ENCODE results near the gene DNAJC11. TPM values are rescaled to one million over a fixed set of nuclear protein-coding genes. Genes with fewer than 3 reads are reported as not detected.

DNAJC11 gene
- total and polyA plus RNA-seq, 5 donors from 2014 or later, result 10.4 to 41.4 (median 16.3) TPM

DNA sequence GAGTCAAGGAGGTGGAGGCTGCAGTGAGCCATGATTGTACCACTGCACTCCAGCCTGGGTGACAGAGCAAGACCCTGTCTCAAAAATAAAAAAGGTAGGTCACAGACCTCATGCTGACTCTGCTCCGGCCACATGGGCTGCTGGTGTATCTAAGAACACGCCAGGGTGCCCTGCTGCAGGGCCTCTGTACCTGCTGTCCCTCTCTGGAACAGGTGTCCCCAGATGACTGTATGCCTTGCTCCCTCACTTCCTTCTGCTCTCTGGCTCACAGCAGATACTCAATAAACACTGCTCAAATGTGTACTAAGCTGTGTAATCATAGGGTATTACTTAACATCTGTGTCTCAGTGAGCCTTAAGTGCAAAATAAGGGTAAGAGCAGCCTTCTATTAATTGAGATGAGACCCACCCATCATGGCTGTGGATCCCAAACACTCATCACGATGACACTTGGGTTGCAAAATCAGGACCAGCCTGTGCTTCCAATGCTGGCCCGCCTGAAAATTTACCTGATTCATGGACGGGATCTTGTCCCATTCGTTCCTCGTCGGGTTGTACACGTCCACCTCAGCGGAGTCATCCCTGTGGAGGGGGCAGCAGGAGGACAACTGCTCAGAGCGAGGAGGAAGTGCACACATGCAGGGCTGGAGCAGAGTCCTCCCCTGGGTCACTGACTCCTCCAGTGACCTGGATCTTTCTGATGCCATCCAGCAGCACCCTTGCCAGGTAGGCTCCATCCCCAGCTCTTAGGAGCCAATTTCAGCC lies 106.5 kb downstream of the DNAJC11 start:
- no peak overlapping the region for H3K27ac ChIP-seq (ENCODE audit: insufficient read depth, low read length, poor library complexity, severe bottlenecking)
- Mint-ChIP-seq H3K27me3 (peaks cover 4% of the 10 kb centered on the region), H3K9me3 (no peaks in the 10 kb centered on the region), H3K4me3 (no peak overlapping the region), H3K4me1 (peaks cover 0 to 65% (median 20%) of the 10 kb centered on the region in 4 donors), H3K36me3 (peaks cover 21% of the 10 kb centered on the region), H3K27ac (peak overlapping the region in 1 of 3 donors; percentile 75)
- no peak overlapping the region for H3K4me3 ChIP-seq (ENCODE audit: low read depth, low read length)
- no peak for DNase-seq
- no peaks in the 10 kb centered on the region for H3K27me3 ChIP-seq (ENCODE audit: control insufficient read depth, insufficient read depth, low read length)
- peaks cover 54% of the 10 kb centered on the region for H3K4me1 ChIP-seq (ENCODE audit: control insufficient read depth, insufficient read depth, low read length, poor library complexity, severe bottlenecking)
- H3K36me3 ChIP-seq (ENCODE audit: control insufficient read depth, insufficient read depth, low read length), result peaks cover 73% of the 10 kb centered on the region
- no peak for ATAC-seq (ENCODE audit: low read depth in 2 of 2)
- H3K9me3 ChIP-seq (ENCODE audit: control insufficient read depth in 2 of 2, low read length in 2 of 2), result no peaks in the 10 kb centered on the region

- Mint-ChIP-seq H3K27me3 (peaks cover 4% of the 10 kb centered on the region), H3K4me1 (peaks cover 0 to 52% (median 14%) of the 10 kb centered on the region in 4 donors), H3K36me3 (peaks cover 21% of the 10 kb centered on the region), H3K9me3 (no peaks in the 10 kb centered on the region), H3K27ac (peak overlapping the region in 1 of 3 donors; percentile 20), H3K4me3 (no peak overlapping the region)
- Histone ChIP-seq H3K27me3 (ENCODE audit: control insufficient read depth, insufficient read depth, low read length) (no peaks in the 10 kb centered on the region), H3K4me1 (ENCODE audit: control insufficient read depth, insufficient read depth, low read length, poor library complexity, severe bottlenecking) (peaks cover 40% of the 10 kb centered on the region), H3K27ac (ENCODE audit: insufficient read depth, low read length, poor library complexity, severe bottlenecking) (no peak overlapping the region), H3K9me3 (ENCODE audit: control insufficient read depth in 2 of 2, low read length in 2 of 2) (no peaks in the 10 kb centered on the region), H3K4me3 (ENCODE audit: low read depth, low read length) (no peak overlapping the region), H3K36me3 (ENCODE audit: control insufficient read depth, insufficient read depth, low read length) (peaks cover 85% of the 10 kb centered on the region)
- no peak for DNase-seq
- no peak for ATAC-seq (ENCODE audit: low read depth in 2 of 2)
Measured at GRCh38 chr1:6593810-6594209, 107.8 kb downstream of the DNAJC11 start.

DNA sequence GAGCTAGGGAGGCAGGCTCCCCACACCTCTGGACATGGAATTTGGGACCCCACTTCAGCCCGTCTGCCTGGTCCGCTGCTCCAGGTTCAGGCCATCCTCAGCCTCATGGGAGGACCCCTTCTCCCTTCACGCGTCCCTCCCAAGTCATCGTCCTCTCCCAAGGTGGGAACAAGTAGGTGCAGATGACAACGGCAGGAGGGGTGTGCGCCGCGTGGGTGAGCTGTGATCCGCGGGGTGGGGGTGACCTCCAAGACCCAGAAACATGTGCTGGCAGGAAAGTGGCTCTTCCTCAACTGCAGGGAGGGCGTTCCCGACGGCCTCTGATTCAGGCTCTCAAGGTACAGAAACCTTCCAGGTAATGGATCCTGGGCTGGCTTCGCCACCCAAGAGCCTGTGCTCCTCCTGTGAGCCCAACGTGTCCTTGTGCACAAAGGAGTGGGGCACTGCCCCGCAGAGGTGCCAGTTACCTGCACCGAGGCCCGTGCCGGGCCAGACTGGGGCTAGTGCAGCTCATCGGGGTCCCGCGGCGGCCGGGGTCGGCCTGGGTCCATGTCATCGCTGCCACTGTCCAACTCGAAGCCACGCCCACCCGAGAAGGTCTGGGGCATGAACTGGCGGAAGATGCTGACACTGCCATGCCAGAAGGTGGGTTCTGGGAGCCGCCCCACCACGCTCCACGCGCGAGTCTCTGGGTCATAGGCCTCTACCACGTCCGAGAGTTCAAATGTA lies 108.6 kb downstream of the DNAJC11 start:
- no peak overlapping the region for H3K4me3 ChIP-seq (ENCODE audit: low read depth, low read length)
- Mint-ChIP-seq H3K27ac (no peak overlapping the region), H3K27me3 (peaks cover 4% of the 10 kb centered on the region), H3K36me3 (peaks cover 21% of the 10 kb centered on the region), H3K9me3 (no peaks in the 10 kb centered on the region), H3K4me1 (peaks cover 0 to 49% (median 14%) of the 10 kb centered on the region in 4 donors), H3K4me3 (no peak overlapping the region)
- no peaks in the 10 kb centered on the region for H3K27me3 ChIP-seq (ENCODE audit: control insufficient read depth, insufficient read depth, low read length)
- DNase-seq (no peak), ATAC-seq (ENCODE audit: low read depth in 2 of 2) (no peak)
- no peak overlapping the region for H3K27ac ChIP-seq (ENCODE audit: insufficient read depth, low read length, poor library complexity, severe bottlenecking)
- H3K36me3 ChIP-seq (ENCODE audit: control insufficient read depth, insufficient read depth, low read length), result peaks cover 89% of the 10 kb centered on the region
- no peaks in the 10 kb centered on the region for H3K9me3 ChIP-seq (ENCODE audit: control insufficient read depth in 2 of 2, low read length in 2 of 2)
- H3K4me1 ChIP-seq (ENCODE audit: control insufficient read depth, insufficient read depth, low read length, poor library complexity, severe bottlenecking), result peaks cover 33% of the 10 kb centered on the region

- Histone ChIP-seq H3K27me3 (ENCODE audit: control insufficient read depth, insufficient read depth, low read length) (no peaks in the 10 kb centered on the region), H3K4me1 (ENCODE audit: control insufficient read depth, insufficient read depth, low read length, poor library complexity, severe bottlenecking) (peaks cover 27% of the 10 kb centered on the region), H3K4me3 (ENCODE audit: low read depth, low read length) (no peak overlapping the region), H3K9me3 (ENCODE audit: control insufficient read depth in 2 of 2, low read length in 2 of 2) (no peaks in the 10 kb centered on the region), H3K36me3 (ENCODE audit: control insufficient read depth, insufficient read depth, low read length) (peaks cover 83% of the 10 kb centered on the region), H3K27ac (ENCODE audit: insufficient read depth, low read length, poor library complexity, severe bottlenecking) (no peak overlapping the region)
- Mint-ChIP-seq H3K27me3 (peaks cover 4% of the 10 kb centered on the region), H3K4me1 (peaks cover 0 to 47% (median 15%) of the 10 kb centered on the region in 4 donors), H3K4me3 (no peak overlapping the region), H3K9me3 (no peaks in the 10 kb centered on the region), H3K27ac (no peak overlapping the region), H3K36me3 (peaks cover 21% of the 10 kb centered on the region)
- ATAC-seq (ENCODE audit: low read depth in 2 of 2) (no peak), DNase-seq (no peak)
Measured at GRCh38 chr1:6592441-6592840, 109.2 kb downstream of the DNAJC11 start.

DNA sequence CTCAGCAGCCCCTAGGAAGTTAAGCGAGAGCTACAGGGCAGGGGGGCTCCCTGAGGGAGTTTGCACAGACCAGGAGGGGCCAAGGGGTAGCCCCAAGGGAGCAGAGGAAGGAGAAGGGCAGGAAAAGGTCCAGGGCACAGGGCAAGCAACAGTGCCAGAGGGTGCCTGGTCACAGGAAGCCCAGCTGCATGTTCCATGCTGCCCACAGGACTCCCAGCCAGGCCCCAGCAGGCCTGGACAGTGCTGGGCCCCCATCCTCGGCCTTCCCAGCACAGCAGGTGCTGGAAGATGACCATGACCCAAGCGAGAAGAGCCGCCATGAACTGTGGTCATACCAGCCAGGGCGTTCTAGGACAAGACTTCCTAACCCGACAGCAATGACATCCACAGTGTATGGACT lies 110.0 kb downstream of the DNAJC11 start:
- DNase-seq (no peak), ATAC-seq (ENCODE audit: low read depth in 2 of 2) (no peak)
- H3K36me3 Mint-ChIP-seq, result peaks cover 21% of the 10 kb centered on the region
- H3K27me3 Mint-ChIP-seq, result peaks cover 4% of the 10 kb centered on the region
- H3K4me1 Mint-ChIP-seq, result peaks cover 0 to 47% (median 15%) of the 10 kb centered on the region in 4 donors
- peak overlapping the region in 1 of 3 donors; percentile 39 for H3K27ac Mint-ChIP-seq
- no peaks in the 10 kb centered on the region for H3K9me3 Mint-ChIP-seq
- no peak overlapping the region for H3K27ac ChIP-seq (ENCODE audit: insufficient read depth, low read length, poor library complexity, severe bottlenecking)
- no peaks in the 10 kb centered on the region for H3K27me3 ChIP-seq (ENCODE audit: control insufficient read depth, insufficient read depth, low read length)
- H3K9me3 ChIP-seq (ENCODE audit: control insufficient read depth in 2 of 2, low read length in 2 of 2), result no peaks in the 10 kb centered on the region
- H3K36me3 ChIP-seq (ENCODE audit: control insufficient read depth, insufficient read depth, low read length), result peaks cover 75% of the 10 kb centered on the region
- H3K4me1 ChIP-seq (ENCODE audit: control insufficient read depth, insufficient read depth, low read length, poor library complexity, severe bottlenecking), result peaks cover 19% of the 10 kb centered on the region
- no peak overlapping the region for H3K4me3 Mint-ChIP-seq
- H3K4me3 ChIP-seq (ENCODE audit: low read depth, low read length), result no peak overlapping the region

- H3K27ac Mint-ChIP-seq, result peak overlapping the region in 2 of 3 donors; percentile 32 to 80
- Histone ChIP-seq H3K4me3 (ENCODE audit: low read depth, low read length) (no peak overlapping the region), H3K27ac (ENCODE audit: insufficient read depth, low read length, poor library complexity, severe bottlenecking) (no peak overlapping the region), H3K9me3 (ENCODE audit: control insufficient read depth in 2 of 2, low read length in 2 of 2) (no peaks in the 10 kb centered on the region), H3K36me3 (ENCODE audit: control insufficient read depth, insufficient read depth, low read length) (peaks cover 71% of the 10 kb centered on the region), H3K4me1 (ENCODE audit: control insufficient read depth, insufficient read depth, low read length, poor library complexity, severe bottlenecking) (peaks cover 17% of the 10 kb centered on the region), H3K27me3 (ENCODE audit: control insufficient read depth, insufficient read depth, low read length) (no peaks in the 10 kb centered on the region)
- H3K4me3 Mint-ChIP-seq, result peak overlapping the region in 1 of 4 donors; percentile 22
- no peak for ATAC-seq (ENCODE audit: low read depth in 2 of 2)
- peaks cover 0 to 45% (median 15%) of the 10 kb centered on the region in 4 donors for H3K4me1 Mint-ChIP-seq
- DNase-seq, result no peak
- H3K9me3 Mint-ChIP-seq, result no peaks in the 10 kb centered on the region
- no peaks in the 10 kb centered on the region for H3K27me3 Mint-ChIP-seq
- peaks cover 17% of the 10 kb centered on the region for H3K36me3 Mint-ChIP-seq
Measured at GRCh38 chr1:6591222-6591621, 110.4 kb downstream of the DNAJC11 start.

DNA sequence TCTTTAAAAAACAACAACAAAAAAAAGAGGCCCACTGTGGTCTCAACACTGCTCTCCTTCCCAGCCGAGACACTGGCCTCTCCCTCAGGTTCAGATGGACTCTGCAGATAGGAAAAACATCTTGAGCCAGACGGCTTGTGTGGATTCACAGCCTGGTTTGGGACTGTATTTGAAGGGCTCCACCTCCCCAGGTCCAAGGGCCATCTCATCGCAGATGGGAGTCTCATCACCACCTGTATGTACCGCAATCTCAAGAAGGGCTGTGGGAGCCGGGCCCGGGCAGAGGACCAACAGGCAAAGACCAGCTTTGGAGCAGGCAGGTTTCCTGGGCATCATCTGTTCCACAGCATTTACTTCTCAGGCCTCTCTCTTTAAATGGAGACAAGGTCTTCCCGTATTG lies 111.6 kb downstream of the DNAJC11 start:
- H3K9me3 ChIP-seq (ENCODE audit: control insufficient read depth in 2 of 2, low read length in 2 of 2), result no peaks in the 10 kb centered on the region
- no peaks in the 10 kb centered on the region for H3K9me3 Mint-ChIP-seq
- ATAC-seq (ENCODE audit: low read depth in 2 of 2) (no peak), DNase-seq (no peak)
- H3K27ac Mint-ChIP-seq, result no peak overlapping the region
- no peaks in the 10 kb centered on the region for H3K27me3 Mint-ChIP-seq
- H3K27me3 ChIP-seq (ENCODE audit: control insufficient read depth, insufficient read depth, low read length), result no peaks in the 10 kb centered on the region
- H3K4me3 Mint-ChIP-seq, result peak overlapping the region in 1 of 4 donors; percentile 5
- peaks cover 8% of the 10 kb centered on the region for H3K36me3 Mint-ChIP-seq
- no peak overlapping the region for H3K27ac ChIP-seq (ENCODE audit: insufficient read depth, low read length, poor library complexity, severe bottlenecking)
- H3K4me3 ChIP-seq (ENCODE audit: low read depth, low read length), result no peak overlapping the region
- peaks cover 17% of the 10 kb centered on the region for H3K4me1 ChIP-seq (ENCODE audit: control insufficient read depth, insufficient read depth, low read length, poor library complexity, severe bottlenecking)
- peaks cover 0 to 36% (median 7%) of the 10 kb centered on the region in 4 donors for H3K4me1 Mint-ChIP-seq
- peaks cover 60% of the 10 kb centered on the region for H3K36me3 ChIP-seq (ENCODE audit: control insufficient read depth, insufficient read depth, low read length)

Data from CD4-positive, CD25-positive, alpha-beta regulatory T cell (primary cell).